ENCODE results near the gene SPSB3. TPM values are rescaled to one million over a fixed set of nuclear protein-coding genes. Genes with fewer than 3 reads are reported as not detected.

The SPSB3 gene
- total and polyA plus RNA-seq, 9 of the 15 experiments (the other 6 are each of a cell fraction or from before 2014, with no cell fraction given) = 0.39 to 37.4 (median 7.1) TPM

GRCh38 chr16:1782408-1783264, at the start of gene SPSB3, which contains the start of gene NUBP2 (continued):
- no peak for TF ChIP-seq CUX1 (CRISPR knock-in tag; IDR thresholded peaks at IDR 0.05)
- peak; percentile 52; the same call in 1 of the 2 replicates for TF ChIP-seq POLR2AphosphoS5 (IDR thresholded peaks at IDR 0.05; ENCODE audit: control insufficient read depth, insufficient read depth, low read depth, low read length)
- no peak for TF ChIP-seq GATAD2A (IDR thresholded peaks at IDR 0.05)
- TF ChIP-seq TOE1 (IDR thresholded peaks at IDR 0.05; ENCODE audit: borderline replicate concordance) = no peak
- no peak for TF ChIP-seq TOE1 (CRISPR knock-in tag; IDR thresholded peaks at IDR 0.05; ENCODE audit: borderline replicate concordance, low read depth)
- no peak for TF ChIP-seq HMGXB4 (CRISPR knock-in tag; IDR thresholded peaks at IDR 0.05)
- TF ChIP-seq NCOA2 (IDR thresholded peaks at IDR 0.05; ENCODE audit: partially characterized antibody in 2 of 2) = no peak
- peak; percentile 99 for TF ChIP-seq ZBTB40 (IDR thresholded peaks at IDR 0.05)
- TF ChIP-seq ZBTB40 (CRISPR knock-in tag; IDR thresholded peaks at IDR 0.05) = no peak
- TF ChIP-seq HDGF (IDR thresholded peaks at IDR 0.05) = no peak

Measured in K562 (cell line).